Motor neuron (in vitro differentiated cells): ENCODE results near the gene ERFL. TPM values are rescaled to one million over a fixed set of nuclear protein-coding genes. Genes with fewer than 3 reads are reported as not detected.
A peak's percentile ranks its signal among the peaks of the same experiment; 100 is the strongest.

Experiments used
- ATAC-seq, 8 experiments: fragments of 200-7000 bp; cut with Tn5 transposase; replicated peaks in 6 of 8; 2 replicates each; pipeline ENCODE4 v1.8.0; 2021; ENCODE audit warnings: mild to moderate bottlenecking in 8 of 8, moderate library complexity in 8 of 8
- H3K27ac ChIP-seq, 2 donors: fragments of 250-450 bp; sonication (Bioruptor Pico); 2 replicates each; pipeline ENCODE4 v1.9.0; 2021; ENCODE audit warnings: antibody characterized with exemption in 2 of 2, mild to moderate bottlenecking in 2 of 2, moderate library complexity in 1 of 2
- H3K4me1 ChIP-seq, 2 donors: fragments of 250-450 bp; sonication (Bioruptor Pico); replicated peaks in 1 of 2; 2 replicates each; pipeline ENCODE4 v1.6.1; 2021; ENCODE audit warnings: antibody characterized with exemption in 2 of 2, mild to moderate bottlenecking in 2 of 2, moderate library complexity in 1 of 2
- H3K4me3 ChIP-seq, 5 donors: fragments of 250-450 bp; sonication (Bioruptor Pico); 2 replicates each; pipeline ENCODE4 v1.9.0; 2021; ENCODE audit warnings: antibody characterized with exemption in 5 of 5, mild to moderate bottlenecking in 5 of 5, moderate library complexity in 4 of 5
- WGBS, 10 experiments: fragments of 450-650 bp; shearing (Covaris generic); methylation state at CpG; one replicate each; pipeline ENCODE4 v1.0.0; 2022; 5-methylcytosine and 5-hydroxymethylcytosine counted together
- in situ Hi-C, 9 experiments: fragments of 400-800 bp; cut with MboI; loops; one replicate each; pipeline ENCODE4 v1.15.0; 2021; ENCODE audit warnings: low sequenced_read_pairs in 9 of 9, low pct_unique_long_range_greater_than_20kb in 2 of 9; ENCODE audit not compliant: unreplicated experiment in 9 of 9
- total RNA-seq, 8 experiments: library from RNA; unstranded; fragments of 300-600 nt; gene quantifications; 2 replicates each; pipeline versions ENCODE4 v1.2.3 to v1.2.4, GENCODE V29; 2022

The ERFL gene
- total RNA-seq, 8 experiments from 2014 or later: 0.25 to 1.8 (median 0.59) TPM

DNA sequence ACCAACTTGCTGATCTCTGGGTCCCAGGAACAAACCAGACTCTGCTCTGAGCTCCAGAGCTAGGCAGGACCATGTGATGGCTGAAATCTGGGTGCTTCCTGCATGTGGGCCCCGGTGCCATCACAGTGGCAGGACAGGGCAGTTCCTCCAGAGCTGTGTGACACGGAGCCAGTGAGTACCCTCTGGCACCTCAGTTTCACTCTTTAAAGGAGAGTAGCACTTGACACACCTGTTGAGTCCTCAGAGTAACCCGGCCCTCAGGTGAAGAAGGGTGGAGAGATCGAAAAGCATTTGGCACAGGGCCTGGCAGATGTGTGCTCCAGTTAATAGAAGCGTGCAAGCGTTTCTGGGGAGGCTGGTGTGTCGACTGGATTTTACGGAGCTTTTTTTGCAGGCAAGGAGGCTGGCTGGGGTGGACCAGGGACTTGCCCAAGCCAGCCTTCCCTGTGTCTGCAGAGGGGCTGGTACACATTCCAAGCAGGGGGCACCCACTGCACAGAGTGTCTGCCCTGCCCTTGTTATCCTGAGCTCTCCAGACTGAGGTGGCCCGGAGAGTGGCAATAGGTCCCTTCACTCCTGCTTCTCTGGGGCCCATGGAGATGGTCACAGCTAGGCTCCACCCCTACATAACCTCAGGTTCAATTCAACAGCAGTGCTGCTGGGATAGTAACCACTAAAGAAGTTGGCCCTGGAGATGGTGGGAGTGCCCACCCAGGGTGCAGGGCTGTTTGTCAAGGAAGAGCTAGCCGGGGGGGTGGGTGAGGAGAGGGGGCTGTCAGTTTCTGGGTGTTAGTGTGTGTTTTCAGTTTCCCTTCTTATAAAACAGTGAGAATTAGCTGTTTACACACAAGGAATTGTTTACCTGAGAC, 59.9 kb downstream of the ERFL start:
- Histone ChIP-seq H3K4me3 (no peak overlapping the region), H3K4me1 (no peaks in the 10 kb centered on the region), H3K27ac (no peak overlapping the region)
- no peak for ATAC-seq
- in situ Hi-C loops: no loop called here
- WGBS, 10 experiments: 86 to 100% (median 93%) methylated on average over 1 to 5 of the region's 10 CpGs; no CpG with 5 or more reads in 5 of the 10 experiments

- H3K27ac ChIP-seq: no peak overlapping the region
- in situ Hi-C loops: no loop called here
- H3K4me1 ChIP-seq: peaks cover 6 to 7% of the 10 kb centered on the region in 2 donors
- WGBS, 10 experiments: 80 to 100% (median 100%) methylated on average over 1 to 3 of the region's 3 CpGs; no CpG with 5 or more reads in 5 of the 10 experiments
- H3K4me3 ChIP-seq: no peak overlapping the region
- ATAC-seq: peak in 3 of 8 experiments; percentile 0 to 18 (median 1)
Measured at GRCh38 chr19:41866284-41866683, 62.0 kb downstream of the ERFL start.

- in situ Hi-C loops: no loop called here
- Histone ChIP-seq H3K4me3 (no peak overlapping the region), H3K4me1 (peaks cover 10% of the 10 kb centered on the region in 2 donors), H3K27ac (no peak overlapping the region)
- 80 to 95% (median 90%) methylated on average over 1 to 5 of the region's 5 CpGs; no CpG with 5 or more reads in 7 of the 10 experiments for WGBS, 10 experiments
- no peak for ATAC-seq
Measured at GRCh38 chr19:41864374-41864773, 63.9 kb downstream of the ERFL start.

DNA sequence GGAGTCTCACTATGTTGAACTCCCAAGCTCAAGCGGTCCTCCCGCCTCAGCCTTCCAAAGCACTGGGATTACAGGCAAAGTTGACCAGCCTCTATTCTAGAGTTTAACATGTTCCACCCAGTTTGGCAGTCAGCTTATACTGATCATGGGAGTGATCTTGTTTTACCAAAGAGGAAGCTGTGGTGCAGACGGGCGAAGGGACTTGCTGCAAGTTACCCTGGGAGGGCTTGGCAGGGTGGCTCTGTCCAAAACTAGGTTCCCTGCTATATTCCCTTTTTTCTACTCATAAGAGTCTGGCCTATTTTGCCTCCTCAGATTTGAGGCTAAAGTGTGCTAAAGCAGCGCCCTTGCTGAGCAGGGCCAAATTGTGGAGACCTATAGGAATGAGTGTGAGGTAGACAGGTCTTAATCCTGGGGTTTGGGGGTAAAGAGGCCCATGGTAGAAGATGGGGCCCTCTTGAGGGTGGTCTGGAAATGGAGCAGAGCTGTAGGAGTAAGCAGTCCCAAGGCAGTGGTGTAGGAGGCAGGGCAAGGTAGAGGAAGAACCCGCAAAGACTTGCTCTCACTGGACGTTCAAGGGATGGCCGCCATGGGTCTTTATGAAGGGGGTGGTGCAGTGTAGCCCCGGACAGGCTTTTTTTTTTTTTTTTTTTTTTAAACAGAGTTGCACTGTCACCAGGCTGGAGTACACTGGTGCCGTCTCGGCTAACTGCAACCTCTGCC, 64.9 kb downstream of the ERFL start:
- ATAC-seq: no peak
- in situ Hi-C loops: no loop called here
- no peak overlapping the region for H3K4me3 ChIP-seq
- 80 to 100% (median 90%) methylated on average over 1 to 8 of the region's 11 CpGs; no CpG with 5 or more reads in 1 of the 10 experiments for WGBS, 10 experiments
- peaks cover 10% of the 10 kb centered on the region in 2 donors for H3K4me1 ChIP-seq
- H3K27ac ChIP-seq: no peak overlapping the region

DNA sequence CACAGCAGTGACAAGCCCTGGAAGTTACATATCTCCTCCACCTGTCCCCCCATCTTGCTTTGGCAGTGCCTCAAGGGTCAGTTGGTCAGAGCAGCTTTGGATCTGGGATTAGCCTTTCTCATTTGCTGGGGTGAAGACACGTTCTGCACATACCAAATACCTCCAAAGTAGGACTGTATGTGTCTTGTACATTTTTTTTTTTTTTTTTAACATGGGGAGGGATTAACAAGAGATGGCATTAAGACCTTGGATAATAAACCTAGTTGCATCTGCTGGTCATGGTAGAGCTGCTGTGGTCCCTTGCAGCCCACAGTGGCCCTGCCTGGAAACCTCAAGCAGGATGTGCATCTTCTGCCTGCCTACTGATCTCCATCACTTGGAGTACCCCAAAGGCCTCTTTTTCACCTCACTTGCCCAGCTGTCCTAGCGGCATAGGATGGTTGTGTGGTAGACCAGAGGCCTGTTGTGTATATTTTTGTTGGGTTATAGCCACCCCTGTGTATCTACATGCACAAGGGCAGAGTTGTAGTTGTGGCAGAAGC, 65.7 kb downstream of the ERFL start:
- in situ Hi-C loops: no loop called here
- WGBS, 10 experiments: 0 to 100% (median 80%) methylated on average over 1 to 2 of the region's 2 CpGs; no CpG with 5 or more reads in 1 of the 10 experiments
- H3K4me3 ChIP-seq: no peak overlapping the region
- H3K27ac ChIP-seq: no peak overlapping the region
- H3K4me1 ChIP-seq: peaks cover 10% of the 10 kb centered on the region in 2 donors
- no peak for ATAC-seq

DNA sequence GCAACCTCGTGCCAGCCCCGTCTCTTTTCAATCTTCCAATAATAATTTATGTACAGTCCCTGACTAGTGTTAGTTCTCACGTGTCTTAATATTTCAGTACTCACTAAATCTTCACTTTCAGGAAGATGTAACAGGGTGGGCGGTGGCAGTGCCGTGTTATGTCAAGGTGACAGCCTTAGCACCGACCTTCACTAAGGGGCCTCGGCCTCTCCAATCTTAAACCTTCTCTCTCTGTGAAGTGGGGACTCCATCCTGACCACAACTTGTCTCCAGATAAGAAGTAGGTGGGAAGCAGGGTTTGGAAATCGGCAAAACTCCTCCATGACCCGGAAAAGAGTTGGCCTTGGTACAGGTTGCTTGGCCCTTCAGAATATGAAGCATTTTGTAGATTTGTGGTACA, 66.4 kb downstream of the ERFL start:
- ATAC-seq: no peak
- Histone ChIP-seq H3K4me1 (peaks cover 10% of the 10 kb centered on the region in 2 donors), H3K4me3 (no peak overlapping the region), H3K27ac (no peak overlapping the region)
- in situ Hi-C loops: no loop called here
- WGBS, 10 experiments: 77 to 100% (median 90%) methylated on average over 1 to 9 of the region's 9 CpGs; no CpG with 5 or more reads in 2 of the 10 experiments

DNA sequence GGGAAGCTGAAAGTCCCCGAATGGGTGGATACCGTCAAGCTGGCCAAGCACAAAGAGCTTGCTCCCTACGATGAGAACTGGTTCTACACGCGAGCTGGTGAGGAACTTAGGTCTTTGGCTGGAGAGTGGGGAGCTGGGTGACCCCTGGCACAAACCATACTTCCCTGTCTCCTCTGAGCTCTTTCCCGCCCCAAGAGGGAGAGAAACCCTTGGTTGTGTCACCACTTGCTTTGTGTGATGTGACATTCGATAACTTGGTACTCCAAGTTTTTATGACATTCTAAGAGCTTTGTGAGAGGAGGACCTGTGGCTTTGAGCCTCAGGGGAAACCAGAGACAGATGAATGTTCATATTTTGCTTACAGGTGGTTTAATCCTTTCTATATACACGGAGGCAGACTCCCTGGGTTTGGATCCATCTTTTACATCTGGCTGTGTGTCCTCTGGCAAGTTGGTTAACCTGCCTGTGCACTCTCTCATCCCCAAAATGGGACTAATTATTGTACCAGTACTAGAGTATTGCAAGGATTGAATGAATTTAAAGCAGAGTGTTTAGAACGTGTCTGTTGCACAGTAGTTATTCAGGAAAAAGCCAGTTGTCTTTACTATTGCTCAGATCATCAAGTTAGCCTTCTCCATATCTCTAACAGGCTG, 67.0 kb downstream of the ERFL start:
- peak overlapping the region; percentile 62 to 99 (median 69) for H3K4me3 ChIP-seq
- 0 to 65% (median 15%) methylated on average over 1 to 7 of the region's 9 CpGs; no CpG with 5 or more reads in 1 of the 10 experiments for WGBS, 10 experiments
- in situ Hi-C loops: no loop called here
- peak overlapping the region in 1 of 2 donors; percentile 95 for H3K27ac ChIP-seq
- ATAC-seq: no peak
- peaks cover 10% of the 10 kb centered on the region in 2 donors for H3K4me1 ChIP-seq

DNA sequence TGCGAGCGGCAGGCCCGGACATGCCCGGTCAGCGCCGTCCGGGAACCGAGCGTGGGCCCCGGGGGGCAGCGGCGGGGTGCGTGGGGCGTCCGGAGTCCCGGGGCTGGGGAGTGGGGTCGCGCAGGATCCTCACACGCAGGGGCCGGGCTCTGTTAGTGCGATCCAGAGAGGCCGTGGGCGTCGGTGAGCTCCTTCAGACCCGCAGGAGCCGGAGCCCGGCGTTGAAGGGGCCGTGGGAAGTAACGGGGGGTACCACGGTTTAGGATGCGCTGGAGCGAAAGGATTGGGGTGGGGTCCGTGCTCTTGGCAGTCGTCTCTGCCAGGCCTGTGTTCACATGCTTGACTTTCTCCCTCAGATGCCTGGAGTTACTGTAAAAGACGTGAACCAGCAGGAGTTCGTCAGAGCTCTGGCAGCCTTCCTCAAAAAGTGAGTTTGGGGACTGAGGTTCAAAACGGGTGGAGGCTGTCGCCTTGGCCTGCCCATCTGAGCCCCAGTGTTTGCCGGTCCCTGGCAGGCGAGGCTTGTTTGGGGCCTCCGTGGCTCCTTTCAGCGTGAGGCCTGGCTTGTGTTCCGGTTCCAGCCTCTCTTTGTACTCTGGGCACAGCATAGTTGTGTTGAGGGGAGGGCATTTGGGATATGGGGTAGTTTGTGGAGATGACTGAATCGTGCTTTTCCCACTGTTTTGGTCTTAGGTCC, 67.7 kb downstream of the ERFL start:
- ATAC-seq: peak in 1 of 8 experiments; percentile 0
- peak overlapping the region; percentile 95 to 97 for H3K27ac ChIP-seq
- in situ Hi-C loops: no loop called here
- H3K4me3 ChIP-seq: peak overlapping the region; percentile 62 to 99 (median 69)
- 0% methylated on average over 1 to 4 of the region's 45 CpGs; no CpG with 5 or more reads in 6 of the 10 experiments for WGBS, 10 experiments
- H3K4me1 ChIP-seq: peaks cover 10% of the 10 kb centered on the region in 2 donors

GRCh38 chr19:41859618-41860418, 68.4 kb downstream of the ERFL start, which contains the start of gene RPS19:
Gene RPS19 (plus strand): TSS chr19:41860255. CDS start chr19:41860775, 520 bp downstream.
- WGBS, 10 experiments: 0 to 1% (median 0%) methylated on average over 4 to 21 of the region's 76 CpGs; no CpG with 5 or more reads in 3 of the 10 experiments
- Histone ChIP-seq H3K27ac (peak within 1 kb of the TSS; percentile 95 to 97), H3K4me3 (peak within 1 kb of the TSS; percentile 62 to 99 (median 69)), H3K4me1 (peaks cover 10% of the 10 kb centered on the region in 2 donors)
- in situ Hi-C loops: no loop called here
- ATAC-seq: peak; percentile 78 to 92 (median 88)

GRCh38 chr19:41859213-41859617, 69.0 kb downstream of the ERFL start:
- Histone ChIP-seq H3K27ac (peak overlapping the region in 1 of 2 donors; percentile 25), H3K4me3 (peak overlapping the region; percentile 10 to 99 (median 69)), H3K4me1 (peaks cover 10% of the 10 kb centered on the region in 2 donors)
- ATAC-seq: peak in 1 of 8 experiments; percentile 0
- in situ Hi-C loops: no loop called here
- WGBS, 10 experiments: 0 to 18% (median 3%) methylated on average over 2 to 8 of the region's 8 CpGs; no CpG with 5 or more reads in 1 of the 10 experiments
